Keratinocyte (primary cell): Measurements from ENCODE around the gene FOXA2. TPM values are rescaled to one million over a fixed set of nuclear protein-coding genes. Genes with fewer than 3 reads are reported as not detected.

Experiments
- DNase-seq: peaks from one replicate; pipeline ENCODE4 v3.0.0-alpha.2; 2011; ENCODE audit warnings: low read depth, missing footprints, low spot score
- FAIRE-seq: peaks from 2 replicates; lab custom pipeline; 2011; peaks lifted over from hg19 to GRCh38; lab: Jason Lieb, UNC
- H2AFZ ChIP-seq: 2 replicates; pipeline ENCODE4 v1.6.0; 2012; ENCODE audit warnings: low read length, control low read depth, inconsistent platforms; ENCODE audit not compliant: control insufficient read depth
- H3K27ac ChIP-seq: 2 replicates; pipeline ENCODE4 v1.5.1; 2011; ENCODE audit warnings: low read length; ENCODE audit not compliant: control insufficient read depth, insufficient read depth
- H3K27me3 ChIP-seq: 3 replicates; pipeline ENCODE4 v1.6.0; 2011; ENCODE audit warnings: low read length; ENCODE audit not compliant: control insufficient read depth, insufficient read depth; ENCODE audit errors: extremely low read depth
- H3K36me3 ChIP-seq, 2 experiments: 2 replicates in 1 of 2; 3 replicates in 1 of 2; pipeline ENCODE4 v1.5.1; 2011; ENCODE audit warnings: low read length in 2 of 2, mild to moderate bottlenecking in 1 of 2; ENCODE audit not compliant: control insufficient read depth in 2 of 2, insufficient read depth in 2 of 2; ENCODE audit errors: extremely low read depth in 1 of 2
- H3K4me1 ChIP-seq: 3 replicates; pipeline ENCODE4 v1.5.1; 2011; ENCODE audit warnings: low read length; ENCODE audit not compliant: control insufficient read depth, insufficient read depth; ENCODE audit errors: extremely low read depth
- H3K4me2 ChIP-seq: 3 replicates; pipeline ENCODE4 v1.6.0; 2011; ENCODE audit warnings: low read depth, low read length; ENCODE audit not compliant: control insufficient read depth, insufficient read depth; ENCODE audit errors: extremely low read depth
- H3K4me3 ChIP-seq, 3 experiments: fragments of 200-600 bp in 1 of 3; sonication (generic) in 1 of 3; 2 replicates in 2 of 3; 3 replicates in 1 of 3; pipeline ENCODE4 v1.5.1; 2011 to 2016; ENCODE audit warnings: low read length in 3 of 3, mild to moderate bottlenecking in 3 of 3, control low read depth in 2 of 3, inconsistent platforms in 1 of 3, low read depth in 1 of 3, mixed read lengths in 1 of 3, mixed run types in 1 of 3, moderate library complexity in 1 of 3; ENCODE audit not compliant: control insufficient read depth in 2 of 3, insufficient read depth in 2 of 3; ENCODE audit errors: extremely low read depth in 1 of 3
- H3K79me2 ChIP-seq: 2 replicates; pipeline ENCODE4 v1.6.0; 2012; ENCODE audit warnings: low read length; ENCODE audit not compliant: control insufficient read depth, insufficient read depth
- H3K9ac ChIP-seq: 3 replicates; pipeline ENCODE4 v1.6.0; 2011; ENCODE audit warnings: low read length; ENCODE audit not compliant: control insufficient read depth, insufficient read depth; ENCODE audit errors: extremely low read depth
- H3K9me1 ChIP-seq: 3 replicates; pipeline ENCODE4 v1.6.0; 2011; ENCODE audit warnings: low read length; ENCODE audit not compliant: control insufficient read depth, insufficient read depth; ENCODE audit errors: extremely low read depth
- H3K9me3 ChIP-seq: 2 replicates; pipeline ENCODE4 v1.5.1; 2012; ENCODE audit warnings: low read depth, low read length; ENCODE audit not compliant: control insufficient read depth
- H4K20me1 ChIP-seq: 3 replicates; pipeline ENCODE4 v1.6.0; 2011; ENCODE audit warnings: low read length; ENCODE audit not compliant: control insufficient read depth, insufficient read depth; ENCODE audit errors: extremely low read depth
- CTCF ChIP-seq, 3 experiments: IDR thresholded peaks in 1 of 3; conservative IDR thresholded peaks in 1 of 3; optimal IDR thresholded peaks in 1 of 3; 2 replicates in 2 of 3; 3 replicates in 1 of 3; pipeline versions ENCODE3 to v1.5.1; 2011; ENCODE audit warnings: low read length in 3 of 3, mild to moderate bottlenecking in 3 of 3, moderate library complexity in 2 of 3, control low read depth in 1 of 3, inconsistent platforms in 1 of 3; ENCODE audit not compliant: insufficient read depth in 2 of 3; ENCODE audit errors: extremely low read depth in 1 of 3
- EZH2 ChIP-seq: IDR thresholded peaks from one replicate; pipeline ENCODE4 v1.6.1; 2012; ENCODE audit warnings: inconsistent platforms, mild to moderate bottlenecking, low read length, moderate library complexity
- dilution Hi-C: fragments of 300-500 bp; cut with MboI; formaldehyde crosslinking; loops from one replicate; pipeline ENCODE4 v1.7.0; 2020; ENCODE audit warnings: low sequenced_read_pairs; ENCODE audit not compliant: extremely low pct_ligation_motif_present
- polyA plus RNA-seq, 5 experiments: library from polyadenylated mRNA; depleted of rRNA in 3 of 5; stranded (reverse) in 3 of 5; stranded (forward) in 1 of 5; unstranded in 1 of 5; fragments of >200 nt; gene quantifications; 1 replicate in 1 of 5; 2 replicates in 3 of 5; 3 replicates in 1 of 5; pipeline versions ENCODE4 v1.2.1 to v1.2.3, GENCODE V29; 2011 to 2012; ENCODE audit warnings: missing spikeins in 2 of 5, low read depth in 1 of 5, low replicate concordance in 1 of 5

FOXA2 gene
- polyA plus RNA-seq, 1 donor (not counting 4 experiments of a cell fraction or from before 2014, with no cell fraction given), result 0.16 TPM

DNA sequence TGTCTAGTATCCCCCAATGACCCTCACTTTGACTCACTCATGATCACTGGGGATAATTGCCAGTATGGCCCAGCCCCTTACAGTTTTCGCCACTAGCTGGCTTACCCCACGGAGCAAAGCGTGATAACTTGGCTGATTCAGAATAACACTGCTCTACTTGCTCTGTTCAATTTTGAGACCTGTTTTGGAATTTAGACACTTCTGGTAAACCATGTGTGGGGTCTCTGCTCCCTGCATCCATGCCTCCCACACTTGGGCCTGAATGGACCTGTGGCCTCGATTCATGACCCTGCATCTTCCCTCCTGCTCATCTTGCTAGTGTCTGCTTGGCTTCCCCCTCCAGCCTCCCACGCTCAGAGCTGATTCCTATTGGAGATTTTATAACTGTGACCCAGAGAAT, 48.9 kb downstream of the FOXA2 start:
- H3K9ac ChIP-seq, result no peak overlapping the region
- no peak overlapping the region for H2AFZ ChIP-seq
- no peak for FAIRE-seq
- no peak for DNase-seq
- no peaks in the 10 kb centered on the region for H3K4me1 ChIP-seq
- no peaks in the 10 kb centered on the region for H3K9me1 ChIP-seq
- H3K27ac ChIP-seq, result no peak overlapping the region
- H3K4me3 ChIP-seq, result no peak overlapping the region
- H3K4me2 ChIP-seq, result no peak overlapping the region
- no peaks in the 10 kb centered on the region for H3K79me2 ChIP-seq
- H3K27me3 ChIP-seq, result no peaks in the 10 kb centered on the region
- TF ChIP-seq CTCF (optimal IDR thresholded peaks at IDR 0.05 in 1 of 3, IDR thresholded peaks at IDR 0.05 in 1 of 3, conservative IDR thresholded peaks at IDR 0.05 in 1 of 3; ENCODE audit: extremely low read depth in 1 of 3, insufficient read depth in 2 of 3, low read length in 3 of 3) (no peak), EZH2 (no peak)
- dilution Hi-C loops, result no loop called here
- no peaks in the 10 kb centered on the region for H3K36me3 ChIP-seq
- no peaks in the 10 kb centered on the region for H4K20me1 ChIP-seq
- H3K9me3 ChIP-seq, result no peaks in the 10 kb centered on the region

- dilution Hi-C loops, result no loop called here
- FAIRE-seq (no peak), DNase-seq (no peak)
- Histone ChIP-seq H3K27me3 (peaks cover 5% of the 10 kb centered on the region), H3K9me1 (no peaks in the 10 kb centered on the region), H3K9me3 (no peaks in the 10 kb centered on the region), H3K9ac (no peak overlapping the region), H3K4me2 (no peak overlapping the region), H3K79me2 (no peaks in the 10 kb centered on the region), H3K27ac (no peak overlapping the region), H3K36me3 (no peaks in the 10 kb centered on the region), H3K4me1 (no peaks in the 10 kb centered on the region), H2AFZ (no peak overlapping the region), H3K4me3 (no peak overlapping the region), H4K20me1 (no peaks in the 10 kb centered on the region)
- TF ChIP-seq EZH2, result no peak
- TF ChIP-seq CTCF (optimal IDR thresholded peaks at IDR 0.05 in 1 of 3, IDR thresholded peaks at IDR 0.05 in 1 of 3, conservative IDR thresholded peaks at IDR 0.05 in 1 of 3; ENCODE audit: extremely low read depth in 1 of 3, insufficient read depth in 2 of 3, low read length in 3 of 3), result no peak
Measured at GRCh38 chr20:22533823-22534751, 50.3 kb downstream of the FOXA2 start.
